OCI-LY1 (cell line): Measurements from ENCODE around the gene TTF2.

ENCODE experiments used
- H2AFZ ChIP-seq: fragments of 200-600 bp; sonication (generic), shearing (Covaris generic); 2 replicates; pipeline ENCODE4 v1.6.0; 2014; ENCODE audit warnings: antibody characterized with exemption, mild to moderate bottlenecking, low read length
- H3F3A ChIP-seq: fragments of 200-600 bp; sonication (generic), shearing (Covaris generic); 2 replicates; pipeline ENCODE4 v1.6.0; 2014; ENCODE audit warnings: mild to moderate bottlenecking, antibody characterized with exemption, low read length, moderate library complexity; ENCODE audit not compliant: insufficient read depth
- H3K27ac ChIP-seq: fragments of 200-600 bp; sonication (generic); 2 replicates; pipeline ENCODE4 v1.5.1; 2014; ENCODE audit warnings: low read length, mixed run types, mild to moderate bottlenecking, low read depth; ENCODE audit not compliant: poor library complexity, severe bottlenecking
- H3K27me3 ChIP-seq: fragments of 200-600 bp; sonication (generic); 2 replicates; pipeline ENCODE4 v1.6.0; 2014; ENCODE audit warnings: antibody characterized with exemption, mild to moderate bottlenecking, low read length, moderate library complexity; ENCODE audit not compliant: insufficient read depth
- H3K36me3 ChIP-seq: fragments of 200-600 bp; sonication (generic); 2 replicates; pipeline ENCODE4 v1.6.1; 2014; ENCODE audit warnings: mild to moderate bottlenecking, antibody characterized with exemption, low read length, moderate library complexity, mixed read lengths; ENCODE audit not compliant: insufficient read depth
- H3K4me1 ChIP-seq: fragments of 200-600 bp; sonication (generic); 2 replicates; pipeline ENCODE4 v1.5.1; 2014; ENCODE audit warnings: mild to moderate bottlenecking, low read length, moderate library complexity; ENCODE audit not compliant: insufficient read depth, severe bottlenecking
- H3K4me2 ChIP-seq: fragments of 200-600 bp; sonication (generic), shearing (Covaris generic); 2 replicates; pipeline ENCODE4 v1.6.1; 2014; ENCODE audit warnings: low read length
- H3K4me3 ChIP-seq: fragments of 200-600 bp; sonication (generic); 2 replicates; pipeline ENCODE4 v1.5.1; 2014; ENCODE audit warnings: low read length, low read depth, mild to moderate bottlenecking, mixed read lengths; ENCODE audit not compliant: poor library complexity, severe bottlenecking
- H3K79me2 ChIP-seq: fragments of 200-600 bp; shearing (Covaris generic); 2 replicates; pipeline ENCODE4 v1.6.1; 2016; ENCODE audit warnings: mixed run types, low read length, mixed read lengths; ENCODE audit not compliant: insufficient read depth
- H3K9ac ChIP-seq: fragments of 200-600 bp; sonication (generic), shearing (Covaris generic); 2 replicates; pipeline ENCODE4 v1.6.1; 2014; ENCODE audit warnings: mild to moderate bottlenecking, low read length, mixed read lengths
- H3K9me2 ChIP-seq: fragments of 200-600 bp; sonication (generic), shearing (Covaris generic); 2 replicates; pipeline ENCODE4 v1.6.1; 2014; ENCODE audit warnings: low read depth, mild to moderate bottlenecking, low read length, mixed read lengths
- H3K9me3 ChIP-seq: fragments of 200-600 bp; shearing (Covaris generic); 2 replicates; pipeline ENCODE4 v1.6.1; 2014; ENCODE audit warnings: low read length, mixed read lengths
- H4K20me1 ChIP-seq: fragments of 200-600 bp; sonication (generic), shearing (Covaris generic); 2 replicates; pipeline ENCODE4 v1.6.0; 2016; ENCODE audit warnings: mild to moderate bottlenecking, low read length; ENCODE audit not compliant: insufficient read depth
- CTCF ChIP-seq: fragments of 200-600 bp; sonication (generic), shearing (Covaris generic); IDR thresholded peaks from 2 replicates; pipeline ENCODE4 v1.5.1; 2017; ENCODE audit warnings: mild to moderate bottlenecking, antibody characterized with exemption, low read length, moderate library complexity, mixed read lengths
- EZH2 ChIP-seq: fragments of 200-600 bp; sonication (generic), shearing (Covaris generic); IDR thresholded peaks from 2 replicates; pipeline ENCODE4 v1.8.0; 2017; ENCODE audit warnings: borderline replicate concordance, mixed run types, mild to moderate bottlenecking, antibody characterized with exemption, low read length, moderate library complexity, mixed read lengths

TTF2 gene

GRCh38 chr1:117076648-117077047 lies 16.5 kb downstream of the TTF2 start:
- Histone ChIP-seq H3K79me2 (no peaks in the 10 kb centered on the region), H3K9me2 (no peaks in the 10 kb centered on the region), H3K27ac (no peak overlapping the region), H3F3A (no peaks in the 10 kb centered on the region), H4K20me1 (no peaks in the 10 kb centered on the region), H3K4me2 (no peak overlapping the region), H3K27me3 (no peaks in the 10 kb centered on the region), H3K4me1 (no peaks in the 10 kb centered on the region), H3K9me3 (no peaks in the 10 kb centered on the region), H3K9ac (no peak overlapping the region), H2AFZ (no peak overlapping the region), H3K36me3 (peaks cover 96% of the 10 kb centered on the region), H3K4me3 (no peak overlapping the region)
- TF ChIP-seq EZH2 (no peak), CTCF (no peak)

GRCh38 chr1:117077267-117077666 lies 17.1 kb downstream of the TTF2 start:
- Histone ChIP-seq H3K4me1 (no peaks in the 10 kb centered on the region), H3K36me3 (peaks cover 97% of the 10 kb centered on the region), H3K9me2 (no peaks in the 10 kb centered on the region), H4K20me1 (no peaks in the 10 kb centered on the region), H3K9ac (no peak overlapping the region), H3K27ac (no peak overlapping the region), H3K79me2 (no peaks in the 10 kb centered on the region), H3K4me2 (no peak overlapping the region), H3F3A (no peaks in the 10 kb centered on the region), H3K9me3 (no peaks in the 10 kb centered on the region), H3K27me3 (no peaks in the 10 kb centered on the region), H3K4me3 (no peak overlapping the region), H2AFZ (no peak overlapping the region)
- no peak for TF ChIP-seq EZH2
- TF ChIP-seq CTCF: no peak

- Histone ChIP-seq H3K9me2 (no peaks in the 10 kb centered on the region), H3K27ac (no peak overlapping the region), H3K4me1 (no peaks in the 10 kb centered on the region), H3K36me3 (peaks cover 97% of the 10 kb centered on the region), H3K9me3 (no peaks in the 10 kb centered on the region), H3K27me3 (no peaks in the 10 kb centered on the region), H3K9ac (no peak overlapping the region), H3K4me3 (no peak overlapping the region), H3K79me2 (no peaks in the 10 kb centered on the region), H3F3A (no peaks in the 10 kb centered on the region), H3K4me2 (no peak overlapping the region), H2AFZ (no peak overlapping the region), H4K20me1 (no peaks in the 10 kb centered on the region)
- no peak for TF ChIP-seq EZH2
- no peak for TF ChIP-seq CTCF
Observed at GRCh38 chr1:117079737-117080136, 19.6 kb downstream of the TTF2 start.
